NCI-H82 (cell line): Measurements from ENCODE around the gene HEXB.

Source experiments
- DNase-seq: peaks from one replicate; lab custom pipeline; 2025; lab: John Stamatoyannopoulos, UW

Gene HEXB

DNA sequence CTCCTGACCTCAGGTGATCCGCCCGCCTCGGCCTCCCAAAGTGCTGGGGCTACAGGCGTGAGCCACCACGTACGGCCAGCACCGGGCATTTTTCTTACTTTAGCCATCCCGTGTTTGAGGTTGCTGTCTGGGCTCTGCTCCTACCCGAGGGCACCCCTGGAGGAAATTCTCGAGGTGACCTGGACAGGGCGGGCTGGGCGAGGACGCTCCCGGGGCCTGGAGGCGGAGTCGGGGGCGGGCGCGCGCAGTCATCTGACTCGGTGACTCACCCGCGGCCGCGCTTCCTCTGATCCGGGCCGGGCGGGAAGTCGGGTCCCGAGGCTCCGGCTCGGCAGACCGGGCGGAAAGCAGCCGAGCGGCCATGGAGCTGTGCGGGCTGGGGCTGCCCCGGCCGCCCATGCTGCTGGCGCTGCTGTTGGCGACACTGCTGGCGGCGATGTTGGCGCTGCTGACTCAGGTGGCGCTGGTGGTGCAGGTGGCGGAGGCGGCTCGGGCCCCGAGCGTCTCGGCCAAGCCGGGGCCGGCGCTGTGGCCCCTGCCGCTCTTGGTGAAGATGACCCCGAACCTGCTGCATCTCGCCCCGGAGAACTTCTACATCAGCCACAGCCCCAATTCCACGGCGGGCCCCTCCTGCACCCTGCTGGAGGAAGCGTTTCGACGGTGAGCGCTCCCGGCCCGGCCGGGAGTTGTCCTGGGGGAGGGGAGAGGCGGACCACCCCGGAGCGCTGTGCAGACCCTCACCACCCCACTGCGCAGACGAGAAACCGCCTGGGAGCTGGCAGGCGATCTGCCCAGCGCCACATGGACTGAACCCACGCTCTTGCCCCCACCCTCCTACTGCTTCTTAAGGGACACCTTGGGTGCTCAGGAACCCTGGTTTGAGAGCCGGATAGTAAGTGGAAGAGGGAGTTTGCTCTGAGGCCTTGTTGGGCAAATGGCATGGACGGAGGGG lies at the start of gene HEXB:
HEXB (plus strand) TSS at position 334 of the 952 bp plus-strand sequence; CDS start at position 362, 28 bp downstream.
- DNase-seq = peak; percentile 80

DNA sequence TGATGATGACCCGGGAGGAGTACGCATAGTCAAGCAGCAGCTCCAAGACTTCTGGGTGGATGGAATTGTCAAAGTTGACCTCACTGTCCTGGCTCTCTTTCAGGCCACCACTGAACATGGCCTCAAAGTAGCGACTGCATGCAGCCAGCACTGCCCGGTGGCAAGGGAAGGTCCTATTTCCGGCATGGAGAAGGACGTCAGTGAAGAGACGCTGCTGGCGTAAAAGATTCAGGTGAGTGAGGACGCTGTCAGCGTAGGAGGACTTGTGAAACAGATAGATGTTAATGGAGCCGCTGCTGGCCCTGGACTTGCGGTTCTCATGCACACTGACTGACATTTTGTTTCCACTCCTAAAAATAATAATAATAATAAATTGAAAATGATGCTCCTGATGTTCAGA lies 48.9 kb upstream of the HEXB start:
- DNase-seq = peak; percentile 24

- no peak for DNase-seq
These were observed 48.5 kb upstream of the HEXB start for GRCh38 chr5:74636552-74636951.

DNA sequence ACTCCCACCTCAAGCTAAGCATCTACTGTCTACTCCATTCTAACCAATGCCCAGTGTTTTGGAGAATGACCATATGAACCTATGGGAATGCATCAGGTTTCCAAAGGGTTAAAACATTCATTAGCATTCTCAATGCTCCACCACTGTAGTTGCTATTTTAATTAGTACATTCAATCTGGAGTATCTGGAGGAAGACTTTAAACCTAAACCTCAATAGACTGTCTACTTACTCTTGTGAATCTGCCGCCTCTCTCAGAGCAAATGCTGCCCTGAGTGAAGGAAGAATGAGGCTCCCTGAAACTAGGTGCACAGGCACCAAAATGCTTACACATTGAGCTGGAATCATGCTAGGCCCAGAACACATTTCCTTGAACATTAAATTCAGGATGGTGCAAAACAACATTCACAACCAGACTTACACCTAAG lies 46.5 kb upstream of the HEXB start:
- peak; percentile 59 for DNase-seq

DNA sequence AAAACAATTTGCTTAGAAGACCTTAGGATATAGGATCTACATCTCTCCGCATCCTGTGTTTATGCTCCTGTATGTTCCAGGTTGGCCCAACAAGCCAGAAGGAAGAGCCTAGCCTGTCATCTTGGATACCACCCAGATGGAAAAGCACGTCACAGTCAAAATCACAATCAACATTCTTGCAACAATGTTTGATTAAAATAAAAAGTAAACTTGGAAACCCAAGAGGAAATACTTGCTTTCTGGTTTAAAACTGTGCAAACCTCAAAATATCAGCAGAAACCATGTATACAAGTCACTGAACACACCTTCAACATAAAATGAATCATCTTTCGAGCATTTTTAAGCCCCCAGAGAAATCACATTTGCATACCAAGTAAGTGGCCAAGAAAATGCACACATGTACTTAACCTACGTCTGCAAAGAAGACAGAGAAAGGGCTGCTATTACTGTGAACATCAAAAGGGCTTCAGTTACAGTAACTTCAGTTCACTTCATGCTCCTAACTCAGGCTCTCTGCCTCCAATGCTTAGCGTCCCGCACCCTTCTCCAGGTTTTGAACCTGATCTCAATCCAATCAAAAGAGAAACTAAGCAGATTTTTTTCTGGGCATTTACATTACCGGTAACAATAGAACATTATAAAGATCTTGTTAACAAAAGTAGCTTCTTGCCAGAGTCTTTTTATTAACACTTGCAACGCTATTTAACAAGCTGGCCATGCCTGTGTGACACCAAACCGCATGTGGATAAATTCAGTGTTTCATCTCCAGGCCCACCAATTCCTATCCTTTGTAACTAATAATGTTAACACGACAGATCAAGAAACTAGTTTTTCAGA lies 45.8 kb upstream of the HEXB start:
- DNase-seq = peak; percentile 45

DNA sequence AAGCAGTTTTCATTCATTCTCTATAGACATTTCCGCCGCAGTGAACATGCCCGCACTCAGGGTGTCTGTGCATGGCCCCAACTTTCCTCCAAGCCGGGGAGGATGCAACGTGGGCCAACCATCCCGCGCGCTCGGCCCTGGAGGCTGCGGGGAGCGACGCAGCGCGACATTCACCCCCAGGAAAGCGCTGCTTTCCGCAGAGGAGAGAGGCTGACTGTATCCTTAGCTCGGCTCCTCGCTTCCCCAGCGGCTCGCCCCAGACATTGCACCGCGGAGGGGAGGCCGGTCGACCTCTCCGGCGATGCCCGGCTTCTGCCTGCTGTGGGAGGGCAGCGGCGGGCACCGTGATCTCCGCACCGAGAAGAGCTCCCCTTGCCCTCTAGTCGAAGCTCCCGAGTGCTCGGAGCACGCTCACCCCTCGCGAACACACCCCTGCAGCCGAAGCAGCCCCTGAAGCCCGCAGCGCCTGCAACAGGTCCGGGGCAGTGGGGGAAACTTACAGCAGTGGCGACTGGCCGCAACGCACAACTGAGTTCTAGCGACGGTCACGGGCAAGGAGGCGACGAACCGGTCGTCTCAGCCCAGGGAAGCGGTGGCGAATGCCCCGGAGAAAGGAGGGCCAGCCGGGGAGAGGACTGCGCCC lies 45.1 kb upstream of the HEXB start:
- DNase-seq = peak; percentile 61

DNA sequence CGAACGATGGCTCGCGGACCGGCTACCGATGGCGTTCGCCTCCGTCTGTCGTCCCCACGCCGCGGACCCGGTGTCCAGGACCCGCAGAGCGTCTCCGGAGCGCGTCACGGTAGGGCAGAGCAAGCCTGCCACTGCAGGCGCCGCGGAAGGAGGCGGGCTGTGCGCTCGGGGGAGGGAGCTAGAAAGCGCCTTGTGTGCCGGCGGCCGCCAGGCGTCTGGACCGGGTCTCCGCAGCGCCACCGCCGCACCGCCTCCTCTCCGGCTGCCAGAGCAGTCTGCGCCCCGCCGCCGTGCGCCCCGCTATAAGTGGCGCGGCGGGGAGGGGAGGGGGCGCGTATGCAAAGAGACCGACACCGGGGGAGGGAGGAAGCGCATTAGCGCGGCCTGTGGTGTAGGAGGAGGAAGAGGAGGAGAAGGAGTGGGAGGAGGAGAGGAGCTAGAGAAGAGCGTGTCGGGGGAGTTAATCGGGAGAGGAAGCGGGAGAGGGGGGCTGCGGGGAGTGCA lies 44.5 kb upstream of the HEXB start, which contains the start of gene ENC1:
ENC1 (minus strand) TSS at position 279 of the 504 bp plus-strand sequence. CDS start 4,243 bp downstream, outside the sequence.
- peak; percentile 99 for DNase-seq

DNA sequence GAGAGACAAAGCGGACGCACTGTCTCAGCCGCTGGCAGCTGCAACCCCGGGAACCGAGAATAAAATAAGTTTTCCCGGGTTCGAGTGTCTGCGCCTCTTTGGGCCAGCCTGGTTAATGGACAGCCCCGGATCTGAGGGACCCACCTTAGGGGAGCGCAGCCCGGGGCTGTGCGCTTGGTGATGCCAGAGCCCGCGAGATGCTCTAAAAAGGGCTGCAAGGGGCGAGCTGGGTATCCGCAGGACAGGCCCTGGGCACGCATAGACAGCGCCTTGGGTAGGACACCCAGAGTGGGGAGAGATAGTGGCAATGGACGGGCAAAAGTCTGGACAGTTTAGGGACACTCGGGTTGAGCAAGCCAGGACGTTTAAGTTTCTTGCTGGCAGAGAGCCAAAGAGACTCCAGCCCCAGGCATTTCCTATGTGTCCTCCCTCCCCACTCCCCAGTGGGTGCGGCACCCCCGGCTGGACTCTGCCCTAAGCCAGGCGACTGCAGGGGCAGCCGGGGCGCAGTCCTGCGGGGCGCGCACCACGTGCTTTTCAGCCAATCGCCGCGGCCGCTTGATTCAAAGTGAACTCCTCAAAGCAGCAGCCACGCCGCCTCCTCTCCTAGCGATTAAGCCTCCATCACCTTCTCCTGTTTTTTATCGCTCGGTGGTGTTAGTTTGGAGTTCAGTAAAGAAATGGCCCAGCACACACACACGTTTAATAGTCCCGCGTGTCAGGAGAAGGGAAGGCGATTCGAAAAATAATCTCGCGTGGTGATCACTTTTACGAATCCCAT lies 43.9 kb upstream of the HEXB start:
- DNase-seq = peak; percentile 89

DNA sequence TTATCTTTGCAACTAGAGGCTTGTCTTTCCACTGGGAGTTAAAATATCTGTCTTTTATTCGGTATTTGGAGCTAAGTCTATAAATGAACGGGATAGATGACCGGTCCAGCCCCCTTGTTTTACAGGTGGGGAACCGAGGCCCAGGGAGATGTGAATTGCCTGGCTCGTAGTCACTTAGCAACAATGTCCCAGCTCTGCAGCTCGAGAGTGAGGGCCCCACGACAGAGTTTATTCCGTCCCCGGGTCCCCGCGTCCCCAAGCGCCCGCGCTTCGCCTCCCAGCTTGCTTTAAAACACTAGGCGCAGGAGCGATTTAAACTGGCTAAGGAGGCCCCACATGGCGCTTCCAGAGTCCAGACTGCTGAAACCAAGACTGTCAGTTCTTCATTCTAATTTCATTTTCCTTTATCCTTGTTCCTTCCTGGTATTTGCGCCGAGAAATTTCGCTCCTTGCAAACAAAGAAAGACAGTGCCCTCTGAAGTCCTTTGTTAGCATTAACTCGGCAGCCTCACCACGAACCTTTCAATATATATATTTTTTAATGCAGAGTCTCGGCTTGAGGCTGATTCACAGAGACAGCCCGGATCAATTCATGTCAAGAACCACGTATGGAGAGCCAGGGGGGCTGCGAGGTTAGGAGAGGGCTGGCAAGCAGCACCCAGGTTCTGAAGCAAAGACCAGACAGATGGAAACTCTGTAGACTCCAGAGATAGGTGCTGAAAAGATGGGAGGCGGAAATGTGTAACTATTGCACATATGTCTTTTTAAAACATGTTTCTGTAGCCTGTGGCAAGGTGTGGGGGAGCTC lies 43.1 kb upstream of the HEXB start:
- DNase-seq = peak; percentile 68

DNA sequence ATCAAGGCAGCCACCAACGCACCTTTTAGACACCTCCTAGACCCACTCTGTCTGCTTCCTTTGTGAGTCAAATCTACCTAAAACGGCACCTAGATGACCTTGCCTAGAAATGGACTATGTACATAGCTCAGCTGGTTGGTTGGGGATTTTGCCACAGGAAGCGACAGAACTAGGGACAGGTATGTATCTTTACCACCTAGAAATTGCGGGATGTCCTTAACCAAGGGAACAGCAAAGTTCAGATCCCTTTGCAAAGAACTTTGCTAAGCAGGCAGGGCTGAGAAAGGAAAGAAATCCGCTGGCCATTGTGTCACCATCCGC lies 42.5 kb upstream of the HEXB start:
- no peak for DNase-seq

DNA sequence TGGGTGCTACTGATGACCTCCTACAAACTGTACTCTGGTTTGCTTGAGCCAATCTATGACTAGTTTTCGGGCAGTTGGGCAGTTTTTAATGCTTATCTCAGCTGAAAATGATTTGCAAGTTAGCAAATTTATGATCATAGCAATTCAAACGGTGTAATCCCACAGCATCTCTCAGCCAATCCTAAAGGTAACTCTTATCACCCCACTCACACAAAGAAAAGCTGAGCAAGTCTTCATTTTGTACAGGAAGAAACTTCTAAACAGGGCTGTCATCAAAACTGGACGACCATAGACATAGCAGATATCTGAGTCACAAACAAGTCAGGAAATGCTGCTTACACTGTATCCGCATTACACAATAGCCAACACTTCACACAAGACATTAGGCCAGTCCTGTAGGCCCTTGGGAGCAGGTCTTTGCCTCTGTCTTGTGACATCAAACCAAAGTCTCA lies 41.9 kb upstream of the HEXB start:
- DNase-seq = no peak

- DNase-seq = no peak
These were observed 37.9 kb upstream of the HEXB start for GRCh38 chr5:74647096-74647495.

GRCh38 chr5:74648835-74649293 lies 36.2 kb upstream of the HEXB start:
- no peak for DNase-seq

- no peak for DNase-seq
These were observed 35.5 kb upstream of the HEXB start for GRCh38 chr5:74649421-74649973.

GRCh38 chr5:74651710-74652109 lies 33.3 kb upstream of the HEXB start:
- no peak for DNase-seq

DNA sequence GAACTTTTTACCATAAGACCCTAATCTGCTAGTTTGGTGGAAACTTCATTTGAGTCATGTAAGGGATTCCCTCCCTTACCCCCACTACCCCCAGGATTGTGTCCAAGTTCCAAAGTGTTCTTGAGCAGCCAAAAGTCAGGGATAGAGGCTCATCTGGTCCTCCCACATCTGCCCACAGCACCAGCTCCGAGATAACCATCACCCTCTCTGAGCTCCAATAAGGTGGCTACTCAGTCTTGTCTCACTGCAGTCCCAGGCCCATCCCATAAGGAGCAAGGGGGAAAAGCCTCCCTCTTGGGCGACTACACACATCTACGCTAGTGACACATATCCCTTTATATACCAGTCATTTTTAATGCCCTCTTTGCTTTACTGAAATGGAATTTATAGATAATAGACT lies 32.5 kb upstream of the HEXB start:
- DNase-seq = no peak

GRCh38 chr5:74653991-74654390 lies 31.0 kb upstream of the HEXB start:
- no peak for DNase-seq

DNA sequence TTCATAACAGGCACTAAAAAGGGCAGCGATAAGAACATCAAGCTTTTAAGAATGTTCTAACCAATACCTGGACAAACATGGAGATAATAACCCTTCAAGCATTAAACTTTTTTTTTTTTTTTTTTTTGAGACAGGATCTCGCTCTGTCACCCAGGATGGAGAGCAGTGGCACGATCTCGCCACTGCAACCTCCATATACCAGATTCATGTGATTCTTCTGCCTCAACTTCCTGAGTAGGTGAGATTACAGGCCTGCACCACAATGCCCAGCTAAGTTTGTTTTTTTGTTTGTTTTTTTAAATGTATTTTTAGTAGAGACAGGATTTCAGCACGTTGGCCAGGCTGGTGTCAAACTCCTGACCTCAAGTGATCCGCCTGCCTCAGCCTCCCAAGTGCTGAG lies 29.8 kb upstream of the HEXB start:
- no peak for DNase-seq

DNA sequence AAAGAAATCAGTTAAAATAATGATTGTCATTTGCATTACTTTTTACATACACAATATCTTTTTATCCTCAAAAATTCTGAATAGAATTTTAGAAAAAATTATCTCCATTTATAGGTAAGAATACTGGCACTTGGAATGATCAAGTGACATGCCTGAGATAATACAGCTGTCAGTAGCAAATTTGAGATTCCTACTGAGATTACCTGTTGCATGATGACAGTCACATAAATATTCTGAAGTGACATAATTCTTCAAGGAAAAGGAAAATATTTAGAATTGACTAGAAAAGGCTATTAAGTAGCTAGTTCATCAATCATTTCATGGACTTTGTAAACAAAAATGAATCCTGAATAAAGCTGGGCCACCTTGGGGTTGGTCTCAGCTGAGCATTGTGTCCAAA lies 29.3 kb upstream of the HEXB start:
- DNase-seq = no peak

GRCh38 chr5:74657165-74657564 lies 27.9 kb upstream of the HEXB start:
- no peak for DNase-seq
